Activated B cell treated with CpG ODN at 0.5 μM for 24 hours (primary cell): ENCODE measurements around the gene YWHAH. TPM values are rescaled to one million over a fixed set of nuclear protein-coding genes. Genes with fewer than 3 reads are reported as not detected.
"Not testable (repeated sequence)": the region's sequence is repeated elsewhere in the genome, so short reads cannot be mapped to it uniquely, and the experiment has no call there.

ENCODE experiments used
- ATAC-seq: fragments of 200-7000 bp; cut with Tn5 transposase; one replicate; pipeline ENCODE4 v1.10.0; 2021; ENCODE audit warnings: low read depth, mild to moderate bottlenecking, moderate library complexity
- CTCF ChIA-PET: fragments of 350-600 bp; sonication (Branson Sonifier 250); formaldehyde crosslinking; loops from one replicate; lab custom pipeline; 2021; ENCODE audit warnings: antibody characterized with exemption; lab: Charles Lee
- POLR2A ChIA-PET: fragments of 350-600 bp; sonication (Branson Sonifier 250); formaldehyde crosslinking; loops from one replicate; lab custom pipeline; 2021; ENCODE audit warnings: antibody characterized with exemption; lab: Charles Lee
- DNase-seq: peaks from one replicate; pipeline ENCODE4 v3.0.0; 2022
- H3K27ac Mint-ChIP-seq: one replicate; pipeline ENCODE4 v1.8.0; 2020; ENCODE audit warnings: mixed read lengths
- H3K27me3 Mint-ChIP-seq: one replicate; pipeline ENCODE4 v1.8.0; 2021; ENCODE audit warnings: mixed read lengths
- H3K36me3 Mint-ChIP-seq: one replicate; pipeline ENCODE4 v1.8.0; 2021; ENCODE audit warnings: low read depth, mixed read lengths
- H3K4me1 Mint-ChIP-seq: one replicate; pipeline ENCODE4 v1.8.0; 2021; ENCODE audit warnings: mixed read lengths
- H3K4me3 Mint-ChIP-seq: one replicate; pipeline ENCODE4 v1.8.0; 2020; ENCODE audit warnings: mild to moderate bottlenecking, mixed read lengths
- H3K9me3 Mint-ChIP-seq: one replicate; pipeline ENCODE4 v1.8.0; 2020; ENCODE audit warnings: mixed read lengths
- intact Hi-C: fragments of 100-400 bp; cut with micrococcal nuclease; formaldehyde crosslinking; loops from one replicate; pipeline ENCODE4 v1.15.1; 2024
- total RNA-seq: library from RNA; stranded (reverse); gene quantifications from 2 replicates; pipeline ENCODE4 v1.2.3, GENCODE V29; 2022
- TF ChIP-seq, protein P1 (sequence below): fragments of 200-600 bp; IDR thresholded peaks from one replicate; pipeline ENCODE4 v1.8.0; 2022; ENCODE audit warnings: antibody characterized with exemption, mild to moderate bottlenecking

YWHAH gene
- total RNA-seq, 1 donor from 2014 or later, result 48.9 TPM

GRCh38 chr22:31977939-31978338 lies 33.6 kb downstream of the YWHAH start:
- Mint-ChIP-seq H3K4me1 (peaks cover 12% of the 10 kb centered on the region), H3K4me3 (no peak overlapping the region), H3K27ac (no peak overlapping the region), H3K36me3 (no peaks in the 10 kb centered on the region), H3K27me3 (no peaks in the 10 kb centered on the region), H3K9me3 (no peaks in the 10 kb centered on the region)
- POLR2A ChIA-PET, result interaction anchor here (0.7 kb wide), 1 partner anchor 497 kb away, joined by 3 read pairs; the partner anchor contains the start of gene FBXO7
- CTCF ChIA-PET, result interaction anchor here (0.8 to 2.8 kb wide), 8 partner anchors 17 to 1232 kb away, joined by 3 to 16 read pairs (median 5); partner anchors contain the start of gene FBXO7
- no peak for DNase-seq
- intact Hi-C loops, result loop anchor here (1.0 to 2.0 kb wide), 8 partner anchors 51 to 1233 kb away; no protein-coding TSS in a partner anchor
- TF ChIP-seq, protein P1, sequence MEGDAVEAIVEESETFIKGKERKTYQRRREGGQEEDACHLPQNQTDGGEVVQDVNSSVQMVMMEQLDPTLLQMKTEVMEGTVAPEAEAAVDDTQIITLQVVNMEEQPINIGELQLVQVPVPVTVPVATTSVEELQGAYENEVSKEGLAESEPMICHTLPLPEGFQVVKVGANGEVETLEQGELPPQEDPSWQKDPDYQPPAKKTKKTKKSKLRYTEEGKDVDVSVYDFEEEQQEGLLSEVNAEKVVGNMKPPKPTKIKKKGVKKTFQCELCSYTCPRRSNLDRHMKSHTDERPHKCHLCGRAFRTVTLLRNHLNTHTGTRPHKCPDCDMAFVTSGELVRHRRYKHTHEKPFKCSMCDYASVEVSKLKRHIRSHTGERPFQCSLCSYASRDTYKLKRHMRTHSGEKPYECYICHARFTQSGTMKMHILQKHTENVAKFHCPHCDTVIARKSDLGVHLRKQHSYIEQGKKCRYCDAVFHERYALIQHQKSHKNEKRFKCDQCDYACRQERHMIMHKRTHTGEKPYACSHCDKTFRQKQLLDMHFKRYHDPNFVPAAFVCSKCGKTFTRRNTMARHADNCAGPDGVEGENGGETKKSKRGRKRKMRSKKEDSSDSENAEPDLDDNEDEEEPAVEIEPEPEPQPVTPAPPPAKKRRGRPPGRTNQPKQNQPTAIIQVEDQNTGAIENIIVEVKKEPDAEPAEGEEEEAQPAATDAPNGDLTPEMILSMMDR, result no peak
- no peak for ATAC-seq

GRCh38 chr22:31980628-31981027 lies 36.3 kb downstream of the YWHAH start:
- ChIA-PET POLR2A (no interaction called here), CTCF (no interaction called here)
- intact Hi-C loops, result no loop called here
- TF ChIP-seq, protein P1, result no peak
- H3K4me3 Mint-ChIP-seq, result no peak overlapping the region
- no peak overlapping the region for H3K27ac Mint-ChIP-seq
- ATAC-seq (no peak), DNase-seq (no peak)
- no peaks in the 10 kb centered on the region for H3K36me3 Mint-ChIP-seq
- H3K9me3 Mint-ChIP-seq, result no peaks in the 10 kb centered on the region
- no peaks in the 10 kb centered on the region for H3K27me3 Mint-ChIP-seq
- H3K4me1 Mint-ChIP-seq, result peaks cover 12% of the 10 kb centered on the region

GRCh38 chr22:31981976-31982375 lies 37.6 kb downstream of the YWHAH start:
- intact Hi-C loops, CTCF ChIA-PET, H3K27ac Mint-ChIP-seq, DNase-seq, POLR2A ChIA-PET, ATAC-seq, H3K36me3 Mint-ChIP-seq, H3K4me3 Mint-ChIP-seq, H3K9me3 Mint-ChIP-seq, H3K27me3 Mint-ChIP-seq: not testable (repeated sequence)
- H3K4me1 Mint-ChIP-seq, result peaks cover 12% of the 10 kb centered on the region

DNA sequence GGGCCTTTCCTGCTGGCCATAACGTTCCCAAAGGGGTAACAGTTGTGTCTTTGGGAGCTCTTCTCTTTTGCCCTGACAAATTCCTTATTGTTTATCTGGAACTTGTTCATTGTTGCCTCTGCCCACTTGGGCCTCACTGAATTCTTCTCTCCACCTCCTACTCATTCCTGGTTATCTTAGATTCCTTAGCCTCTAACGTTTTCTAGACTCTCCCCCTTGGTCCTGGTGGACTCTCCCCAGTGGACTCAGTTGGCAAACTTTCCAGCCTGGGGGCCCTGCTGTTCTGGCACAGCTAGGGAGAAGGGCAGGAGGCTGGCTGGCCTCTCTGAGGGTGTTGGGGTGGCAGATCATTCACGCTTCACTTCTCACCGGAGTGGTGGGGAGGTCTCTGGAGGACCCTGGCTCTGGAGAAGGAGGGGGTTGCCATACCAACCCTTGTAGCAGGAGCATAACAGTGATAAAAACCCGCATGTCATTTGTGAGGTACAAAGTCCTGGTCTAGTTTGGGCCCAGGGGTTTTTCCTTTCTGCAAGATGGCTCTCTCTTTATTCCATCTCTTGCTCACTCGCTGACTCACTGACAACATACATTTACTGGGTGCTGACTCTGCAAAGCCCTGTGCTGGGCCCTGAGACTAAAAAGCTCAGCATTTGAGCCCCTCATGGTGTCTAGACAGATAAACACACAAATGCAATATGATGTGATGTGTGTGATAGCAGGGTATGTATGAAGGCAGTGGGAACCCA lies 39.7 kb downstream of the YWHAH start:
- CTCF ChIA-PET, result no interaction called here
- intact Hi-C loops, result no loop called here

DNA sequence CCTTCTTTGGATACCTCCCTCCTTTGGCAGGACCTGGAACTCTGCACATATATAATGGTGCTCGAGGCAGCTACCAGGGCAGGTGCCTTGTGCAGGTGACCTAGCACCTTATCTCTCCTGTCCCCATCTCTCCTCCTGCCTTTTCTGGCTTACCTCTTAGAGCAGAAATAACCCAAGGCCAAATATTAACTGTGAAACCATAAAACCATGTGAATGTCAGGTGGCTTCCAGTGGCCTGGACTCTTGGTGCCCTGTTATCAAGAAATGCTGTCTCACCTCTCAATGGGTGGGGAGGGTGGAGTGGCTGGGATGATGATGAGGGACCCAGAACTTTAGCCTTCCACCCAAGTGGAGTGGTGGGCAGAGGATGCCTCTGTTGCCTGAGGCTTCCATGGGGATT lies 42.9 kb downstream of the YWHAH start:
- intact Hi-C loops, result no loop called here
- H3K4me1 Mint-ChIP-seq, result no peaks in the 10 kb centered on the region
- no peaks in the 10 kb centered on the region for H3K36me3 Mint-ChIP-seq
- H3K9me3 Mint-ChIP-seq, result no peaks in the 10 kb centered on the region
- POLR2A ChIA-PET, result no interaction called here
- H3K27ac Mint-ChIP-seq, result no peak overlapping the region
- peaks cover 18% of the 10 kb centered on the region for H3K27me3 Mint-ChIP-seq
- no peak for DNase-seq
- CTCF ChIA-PET, result no interaction called here
- no peak for ATAC-seq
- TF ChIP-seq, protein P1, result no peak
- no peak overlapping the region for H3K4me3 Mint-ChIP-seq

More for the DNA sequence above, 39.7 kb downstream of the YWHAH start:
- DNase-seq (no peak), ATAC-seq (no peak)
- POLR2A ChIA-PET, result no interaction called here
- H3K9me3 Mint-ChIP-seq, result no peaks in the 10 kb centered on the region
- peaks cover 11% of the 10 kb centered on the region for H3K27me3 Mint-ChIP-seq
- no peaks in the 10 kb centered on the region for H3K36me3 Mint-ChIP-seq
- no peaks in the 10 kb centered on the region for H3K4me1 Mint-ChIP-seq
- H3K4me3 Mint-ChIP-seq, result no peak overlapping the region
- TF ChIP-seq, protein P1, result no peak
- no peak overlapping the region for H3K27ac Mint-ChIP-seq
